A549 (cell line): ENCODE data around the gene ESRP2. TPM values are rescaled to one million over a fixed set of nuclear protein-coding genes. Genes with fewer than 3 reads are reported as not detected.

ENCODE experiments used
- ATAC-seq, 2 experiments: fragments of 200-7000 bp in 1 of 2; fragments of >200 bp in 1 of 2; cut with Nextera tagmentation in 1 of 2; cut with Tn5 transposase in 1 of 2; 3 replicates each; pipeline versions ENCODE4 v1.8.0 to v1.9.1; 2018 to 2020; ENCODE audit warnings: mild to moderate bottlenecking in 1 of 2, moderate library complexity in 1 of 2
- CTCF ChIA-PET: fragments of 300-600 bp; sonication (Branson Sonifier 250); formaldehyde crosslinking; extraction: SDS; loops from one replicate; lab custom pipeline; 2021; ENCODE audit warnings: antibody characterized with exemption, inconsistent platforms; lab: Yijun Ruan, JAX
- POLR2A ChIA-PET: fragments of 350-600 bp; formaldehyde crosslinking; extraction: SDS; loops from one replicate; lab custom pipeline; 2021; ENCODE audit warnings: antibody characterized with exemption, inconsistent platforms; lab: Yijun Ruan, JAX
- DNase-seq, 2 experiments: peaks; one replicate each; pipeline versions ENCODE4 v3.0.0 to v3.0.0-alpha.2; 2011 to 2016; ENCODE audit warnings: low read depth in 1 of 2, low spot score in 1 of 2
- FAIRE-seq: peaks from 2 replicates; lab custom pipeline; 2011; peaks lifted over from hg19 to GRCh38; lab: Jason Lieb, UNC
- H3K27ac ChIP-seq, 2 experiments: fragments of >200 bp; sonication (Bioruptor Twin); formaldehyde crosslinking; 3 replicates each; pipeline ENCODE4 v1.5.1; 2016 to 2017
- H3K4me1 ChIP-seq: fragments of >200 bp; sonication (Bioruptor Twin); formaldehyde crosslinking; 3 replicates; pipeline ENCODE4 v1.6.1; 2016
- H3K4me2 ChIP-seq: fragments of >200 bp; sonication (Bioruptor Twin); formaldehyde crosslinking; 3 replicates; pipeline ENCODE4 v1.6.1; 2016
- H3K4me3 ChIP-seq: fragments of >200 bp; sonication (Bioruptor Twin); formaldehyde crosslinking; 3 replicates; pipeline ENCODE4 v1.5.1; 2016
- H3K9me3 ChIP-seq: fragments of >200 bp; sonication (Bioruptor Twin); formaldehyde crosslinking; 3 replicates; pipeline ENCODE4 v1.6.1; 2016
- BHLHE40 ChIP-seq: IDR thresholded peaks from 2 replicates; pipeline ENCODE4 v1.6.1; 2012; ENCODE audit warnings: low read depth, low read length, inconsistent platforms
- CBX2 ChIP-seq: fragments of 200-600 bp; sonication (generic); IDR thresholded peaks from 2 replicates; pipeline ENCODE4 v1.6.1; 2016; ENCODE audit warnings: low read depth, mild to moderate bottlenecking, borderline replicate concordance
- CEBPB ChIP-seq, 2 experiments: fragments of >200 bp in 1 of 2; sonication (Bioruptor Twin) in 1 of 2; formaldehyde crosslinking in 1 of 2; IDR thresholded peaks; 2 replicates each; pipeline ENCODE4 v1.6.1; 2012 to 2016
- EHMT2 ChIP-seq: fragments of 200-600 bp; sonication (generic); IDR thresholded peaks from 2 replicates; pipeline ENCODE4 v1.6.1; 2016; ENCODE audit warnings: antibody characterized with exemption, low read depth, mild to moderate bottlenecking, moderate library complexity
- EP300 ChIP-seq, 2 experiments: fragments of >200 bp; sonication (Bioruptor Twin); formaldehyde crosslinking; IDR thresholded peaks; 2 replicates in 1 of 2; 3 replicates in 1 of 2; pipeline ENCODE4 v1.6.1; 2016 to 2017
- GATA3 ChIP-seq: IDR thresholded peaks from 2 replicates; pipeline ENCODE4 v1.6.1; 2012; ENCODE audit warnings: borderline replicate concordance
- HEYL ChIP-seq: fragments of 250-450 bp; sonication (Bioruptor Pico); IDR thresholded peaks from 2 replicates; pipeline ENCODE4 v1.8.0; 2021; ENCODE audit warnings: mild to moderate bottlenecking, moderate library complexity
- JUN ChIP-seq, 2 experiments: fragments of >200 bp; sonication (Bioruptor Twin); formaldehyde crosslinking; IDR thresholded peaks; 2 replicates in 1 of 2; 3 replicates in 1 of 2; pipeline ENCODE4 v1.6.1; 2016 to 2017
- KDM5A ChIP-seq: fragments of 200-600 bp; sonication (generic); IDR thresholded peaks from 2 replicates; pipeline ENCODE4 v1.6.1; 2016; ENCODE audit warnings: antibody characterized with exemption, mild to moderate bottlenecking
- MYC ChIP-seq: IDR thresholded peaks from 2 replicates; pipeline ENCODE4 v1.6.1; 2012; ENCODE audit warnings: mild to moderate bottlenecking, inconsistent platforms, low read length, improper control_type of control experiment, borderline replicate concordance
- NFE2L2 ChIP-seq: fragments of 150-350 bp; conservative IDR thresholded peaks from 2 replicates; pipeline ENCODE4 v1.6.1; 2014; ENCODE audit warnings: low read length
- NR3C1 ChIP-seq: fragments of >200 bp; sonication (Bioruptor Twin); formaldehyde crosslinking; IDR thresholded peaks from 3 replicates; pipeline ENCODE4 v1.6.1; 2017
- POLR2A ChIP-seq: IDR thresholded peaks from 2 replicates; pipeline ENCODE4 v1.6.1; 2012; ENCODE audit warnings: mild to moderate bottlenecking, low read length
- POLR2AphosphoS2 ChIP-seq: conservative IDR thresholded peaks from 2 replicates; pipeline ENCODE4 v1.6.1; 2012; ENCODE audit warnings: low read length, improper control_type of control experiment, inconsistent platforms
- SREBF2 ChIP-seq: fragments of 450-650 bp; IDR thresholded peaks from 2 replicates; pipeline ENCODE4 v1.6.1; 2014; ENCODE audit warnings: mild to moderate bottlenecking, moderate library complexity
- TFCP2L1 ChIP-seq: fragments of 250-450 bp; sonication (Bioruptor Pico); IDR thresholded peaks from 2 replicates; pipeline ENCODE4 v1.5.0; 2021; ENCODE audit warnings: mild to moderate bottlenecking
- ZNF302 ChIP-seq: fragments of 250-450 bp; sonication (Bioruptor Pico); IDR thresholded peaks from 2 replicates; pipeline ENCODE4 v1.9.0; 2021; ENCODE audit warnings: inconsistent platforms, mild to moderate bottlenecking, moderate library complexity
- WGBS: methylation state at CpG from one replicate; pipeline ENCODE4 v1.1.6; 2017; ENCODE audit errors: missing lambda C conversion rate; 5-methylcytosine and 5-hydroxymethylcytosine counted together
- polyA plus RNA-seq, 4 experiments: library from polyadenylated mRNA; depleted of rRNA in 3 of 4; stranded (reverse); fragments of >200 nt; fragmentation: RNase III in 1 of 4; extraction: RNeasy Plus Mini Kit Qiagen cat#74134 plus additional on column Dnase treatment in 1 of 4; gene quantifications; 2 replicates in 3 of 4; 3 replicates in 1 of 4; pipeline ENCODE4 v1.2.3, GENCODE V29; 2011 to 2017
- TF ChIP-seq, protein P1 (sequence below): fragments of >200 bp; sonication (Bioruptor Twin); formaldehyde crosslinking; IDR thresholded peaks from 2 replicates; pipeline ENCODE4 v1.6.1; 2016
- TF ChIP-seq, protein P2 (sequence below): fragments of 250-450 bp; sonication (Bioruptor Pico); IDR thresholded peaks from 2 replicates; pipeline ENCODE4 v1.5.0; 2021; ENCODE audit warnings: mild to moderate bottlenecking, moderate library complexity, borderline replicate concordance
- TF ChIP-seq, protein P3 (sequence below): fragments of 450-650 bp; IDR thresholded peaks from 2 replicates; pipeline ENCODE4 v1.6.1; 2014; ENCODE audit warnings: antibody characterized with exemption
- TF ChIP-seq, protein P4 (sequence below): IDR thresholded peaks from 2 replicates; pipeline ENCODE4 v1.6.1; 2012; ENCODE audit warnings: low read depth, borderline replicate concordance

Gene ESRP2
- polyA plus RNA-seq, 2 of the 4 experiments (the other 2 are of a cell fraction), result 0.08 to 0.09 TPM

DNA sequence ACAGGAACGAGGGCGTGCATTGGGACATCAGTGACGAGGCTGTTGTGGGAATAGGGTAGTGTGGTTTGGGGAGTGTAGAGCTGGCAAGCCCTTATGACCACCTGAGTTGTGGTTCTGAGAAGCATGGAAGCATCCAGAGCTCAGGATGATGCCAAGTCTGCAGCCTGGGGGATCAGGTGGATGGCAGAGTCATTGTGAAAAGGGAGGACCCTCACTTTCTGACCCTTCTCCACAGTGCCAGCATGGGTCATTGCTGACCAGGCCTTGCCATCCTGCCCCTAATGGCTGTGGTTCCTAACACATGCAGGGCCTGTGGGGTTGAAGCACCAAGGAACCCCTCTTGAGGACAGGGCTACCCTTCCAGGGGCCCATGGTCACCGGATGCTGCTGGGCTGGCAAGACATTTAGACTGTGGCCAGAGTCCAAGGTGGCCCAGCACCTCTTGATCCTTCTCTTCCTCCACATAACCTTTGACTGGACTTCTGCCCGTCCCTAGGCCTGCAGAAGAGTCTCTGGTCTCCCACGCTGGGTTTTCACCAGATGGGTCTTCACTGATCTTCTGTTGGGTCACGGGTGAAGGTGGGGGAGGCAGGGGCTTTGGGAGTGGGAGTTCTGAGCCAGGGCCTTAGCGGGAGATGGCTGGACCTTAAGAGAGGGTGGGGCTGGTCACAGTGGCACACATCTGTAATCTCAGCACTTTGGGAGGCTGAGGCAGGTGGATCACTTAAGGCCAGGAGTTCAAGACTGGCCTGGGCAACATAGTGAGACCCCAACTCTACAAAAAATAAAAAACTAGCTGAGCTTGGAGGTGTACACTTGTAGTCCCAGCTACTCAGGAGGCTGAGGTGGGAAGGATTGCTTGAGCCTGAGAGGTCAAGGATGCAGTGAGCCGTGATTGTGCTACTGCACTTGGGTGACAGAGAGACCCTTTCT lies 7.3 kb upstream of the ESRP2 start:
- H3K4me3 ChIP-seq, result no peak overlapping the region
- 79% methylated on average over 9 of the region's 9 CpGs for WGBS
- no peak overlapping the region for H3K4me2 ChIP-seq
- no peak for ATAC-seq
- ChIA-PET POLR2A (interaction anchor here (0.6 to 1.2 kb wide), 2 partner anchors 21 to 128 kb away, joined by 4 to 6 read pairs; partner anchors contain the start of gene SLC7A6), CTCF (interaction anchor here (0.6 to 7.8 kb wide), 13 partner anchors 9 to 784 kb away, joined by 3 to 95 read pairs (median 4); partner anchors contain the start of gene SLC7A6)
- TF ChIP-seq CBX2 (no peak), ZNF302 (no peak), NFE2L2 (no peak), EP300 (IDR thresholded peaks at IDR 0.05) (no peak), TFCP2L1 (CRISPR knock-in tag) (no peak), MYC (no peak)
- TF ChIP-seq, protein P1, sequence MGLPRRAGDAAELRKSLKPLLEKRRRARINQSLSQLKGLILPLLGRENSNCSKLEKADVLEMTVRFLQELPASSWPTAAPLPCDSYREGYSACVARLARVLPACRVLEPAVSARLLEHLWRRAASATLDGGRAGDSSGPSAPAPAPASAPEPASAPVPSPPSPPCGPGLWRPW, result no peak
- TF ChIP-seq, protein P2, sequence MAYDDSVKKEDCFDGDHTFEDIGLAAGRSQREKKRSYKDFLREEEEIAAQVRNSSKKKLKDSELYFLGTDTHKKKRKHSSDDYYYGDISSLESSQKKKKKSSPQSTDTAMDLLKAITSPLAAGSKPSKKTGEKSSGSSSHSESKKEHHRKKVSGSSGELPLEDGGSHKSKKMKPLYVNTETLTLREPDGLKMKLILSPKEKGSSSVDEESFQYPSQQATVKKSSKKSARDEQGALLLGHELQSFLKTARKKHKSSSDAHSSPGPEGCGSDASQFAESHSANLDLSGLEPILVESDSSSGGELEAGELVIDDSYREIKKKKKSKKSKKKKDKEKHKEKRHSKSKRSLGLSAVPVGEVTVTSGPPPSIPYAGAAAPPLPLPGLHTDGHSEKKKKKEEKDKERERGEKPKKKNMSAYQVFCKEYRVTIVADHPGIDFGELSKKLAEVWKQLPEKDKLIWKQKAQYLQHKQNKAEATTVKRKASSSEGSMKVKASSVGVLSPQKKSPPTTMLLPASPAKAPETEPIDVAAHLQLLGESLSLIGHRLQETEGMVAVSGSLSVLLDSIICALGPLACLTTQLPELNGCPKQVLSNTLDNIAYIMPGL (CRISPR knock-in tag), result no peak
- FAIRE-seq, result no peak
- no peak overlapping the region for H3K27ac ChIP-seq
- H3K9me3 ChIP-seq, result no peaks in the 10 kb centered on the region
- DNase-seq, result no peak
- H3K4me1 ChIP-seq, result peaks cover 12% of the 10 kb centered on the region; the same call in 2 of the 3 replicates

DNA sequence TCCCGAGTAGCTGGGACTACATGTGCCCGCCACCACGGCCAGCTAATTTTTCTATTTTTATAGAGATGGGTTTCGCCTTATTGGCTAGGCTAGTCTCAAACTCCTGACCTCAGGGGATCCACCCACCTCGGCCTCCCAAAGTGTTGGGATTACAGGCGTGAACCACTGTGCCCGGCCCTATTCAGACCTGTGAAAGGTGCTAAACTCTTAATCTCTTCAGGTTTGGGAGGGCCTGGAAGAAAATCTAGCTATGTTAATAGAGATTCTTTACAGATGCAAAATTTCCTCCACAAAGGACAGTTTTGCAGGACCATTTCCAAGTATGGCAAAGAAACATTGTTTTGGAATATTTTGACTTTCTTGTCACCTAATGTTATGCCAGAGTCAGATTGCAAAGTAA lies 6.2 kb upstream of the ESRP2 start:
- Histone ChIP-seq H3K9me3 (no peaks in the 10 kb centered on the region), H3K4me3 (no peak overlapping the region), H3K27ac (no peak overlapping the region), H3K4me1 (peaks cover 12% of the 10 kb centered on the region), H3K4me2 (no peak overlapping the region)
- DNase-seq (no peak), ATAC-seq (no peak), FAIRE-seq (no peak)
- WGBS, result 89% methylated on average over 7 of the region's 7 CpGs
- ChIA-PET POLR2A (interaction anchor here (0.8 kb wide), 1 partner anchor 68 kb away, joined by 4 read pairs; the partner anchor contains the start of genes PRMT7 and SLC7A6OS), CTCF (interaction anchor here (2.6 to 7.8 kb wide), 4 partner anchors 18 to 85 kb away, joined by 10 to 95 read pairs (median 54); partner anchors contain the start of genes PRMT7, SLC7A6 and SLC7A6OS)
- TF ChIP-seq POLR2A (no peak), JUN (IDR thresholded peaks at IDR 0.05) (no peak), EHMT2 (no peak), SREBF2 (no peak), EP300 (IDR thresholded peaks at IDR 0.05) (no peak), CEBPB (IDR thresholded peaks at IDR 0.05) (no peak), GATA3 (no peak), KDM5A (no peak), HEYL (CRISPR knock-in tag) (no peak), BHLHE40 (no peak), NR3C1 (no peak)
- TF ChIP-seq, protein P3, sequence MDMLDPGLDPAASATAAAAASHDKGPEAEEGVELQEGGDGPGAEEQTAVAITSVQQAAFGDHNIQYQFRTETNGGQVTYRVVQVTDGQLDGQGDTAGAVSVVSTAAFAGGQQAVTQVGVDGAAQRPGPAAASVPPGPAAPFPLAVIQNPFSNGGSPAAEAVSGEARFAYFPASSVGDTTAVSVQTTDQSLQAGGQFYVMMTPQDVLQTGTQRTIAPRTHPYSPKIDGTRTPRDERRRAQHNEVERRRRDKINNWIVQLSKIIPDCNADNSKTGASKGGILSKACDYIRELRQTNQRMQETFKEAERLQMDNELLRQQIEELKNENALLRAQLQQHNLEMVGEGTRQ, result no peak

DNA sequence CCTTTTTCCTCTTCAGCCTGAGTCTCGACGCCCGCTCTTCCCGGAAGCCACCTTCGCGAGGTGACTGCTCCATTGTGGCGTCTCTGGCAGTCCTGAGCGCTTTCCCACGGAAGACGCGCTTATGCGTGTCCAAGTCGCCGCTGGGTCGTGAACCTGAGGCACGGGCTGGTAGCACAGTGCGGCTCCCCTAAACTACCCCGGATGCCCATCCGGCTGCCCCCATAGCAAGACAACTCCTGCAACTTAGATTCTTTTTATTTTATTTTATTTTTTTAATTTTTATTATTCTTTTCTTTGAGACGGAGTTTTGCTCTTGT lies 2.1 kb upstream of the ESRP2 start:
- Histone ChIP-seq H3K4me3 (peak overlapping the region; percentile 48), H3K4me1 (peaks cover 15% of the 10 kb centered on the region), H3K27ac (peak overlapping the region; percentile 93 to 94), H3K4me2 (peak overlapping the region; percentile 90), H3K9me3 (no peaks in the 10 kb centered on the region)
- WGBS, result 19% methylated on average over 20 of the region's 20 CpGs
- FAIRE-seq, result no peak
- no peak for DNase-seq
- CTCF ChIA-PET, result interaction anchor here (0.9 to 2.9 kb wide), 7 partner anchors 14 to 211 kb away, joined by 3 to 18 read pairs (median 4); partner anchors contain the start of gene SLC7A6
- ATAC-seq, result no peak; a peak in 1 of 6 replicates
- TF ChIP-seq POLR2AphosphoS2, result no peak
- TF ChIP-seq JUN (IDR thresholded peaks at IDR 0.05), result peak; percentile 7 to 48; a peak in 1 of 5 replicates
- 0 out of 2 replicates have a peak, but pooled peaks have one; percentile 71 for TF ChIP-seq TFCP2L1 (CRISPR knock-in tag)
- TF ChIP-seq, protein P4, sequence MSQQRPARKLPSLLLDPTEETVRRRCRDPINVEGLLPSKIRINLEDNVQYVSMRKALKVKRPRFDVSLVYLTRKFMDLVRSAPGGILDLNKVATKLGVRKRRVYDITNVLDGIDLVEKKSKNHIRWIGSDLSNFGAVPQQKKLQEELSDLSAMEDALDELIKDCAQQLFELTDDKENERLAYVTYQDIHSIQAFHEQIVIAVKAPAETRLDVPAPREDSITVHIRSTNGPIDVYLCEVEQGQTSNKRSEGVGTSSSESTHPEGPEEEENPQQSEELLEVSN, result peak; percentile 51; the same call in 1 of the 2 replicates
- POLR2A ChIA-PET, result interaction anchor here (0.8 to 1.8 kb wide), 10 partner anchors 21 to 283 kb away, joined by 3 to 29 read pairs (median 5); partner anchors contain the start of genes NFATC3, PRMT7, SLC7A6 and SLC7A6OS
